GM10847 (cell line): Measurements from ENCODE around the gene NDUFB10.

ENCODE experiments used
- POLR2A ChIP-seq: IDR thresholded peaks from 2 replicates; pipeline ENCODE4 v1.6.1; 2011; ENCODE audit not compliant: insufficient read length; ENCODE audit errors: extremely low read depth

NDUFB10 gene

GRCh38 chr16:1919327-1919998 lies 39.9 kb upstream of the NDUFB10 start:
- TF ChIP-seq POLR2A = no peak

DNA sequence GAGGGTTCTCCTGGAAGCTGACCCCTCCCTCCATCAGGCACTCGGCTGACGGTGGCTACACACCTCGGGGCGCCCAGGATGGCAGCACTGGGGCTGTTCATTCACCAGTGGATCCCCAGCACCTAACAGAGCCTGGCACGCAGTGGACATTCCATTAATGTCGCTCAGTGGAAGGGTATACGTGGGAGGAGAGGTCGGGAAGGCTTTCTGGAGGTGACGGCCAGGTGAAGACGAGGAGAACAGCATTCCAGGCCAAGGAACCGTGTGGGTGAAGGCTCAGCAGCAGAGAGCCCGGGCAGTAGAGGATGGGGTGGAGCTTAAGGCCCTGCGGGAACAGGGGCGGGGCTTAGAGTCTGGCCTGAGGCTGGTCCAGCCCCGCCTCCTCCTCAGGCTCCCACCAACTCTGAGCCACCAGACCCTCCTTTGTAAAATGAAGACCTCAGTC lies 38.6 kb upstream of the NDUFB10 start:
- TF ChIP-seq POLR2A = no peak

- no peak for TF ChIP-seq POLR2A
Measured at GRCh38 chr16:1922357-1922756, 37.0 kb upstream of the NDUFB10 start.

GRCh38 chr16:1923299-1924034 lies 35.9 kb upstream of the NDUFB10 start:
- no peak for TF ChIP-seq POLR2A

DNA sequence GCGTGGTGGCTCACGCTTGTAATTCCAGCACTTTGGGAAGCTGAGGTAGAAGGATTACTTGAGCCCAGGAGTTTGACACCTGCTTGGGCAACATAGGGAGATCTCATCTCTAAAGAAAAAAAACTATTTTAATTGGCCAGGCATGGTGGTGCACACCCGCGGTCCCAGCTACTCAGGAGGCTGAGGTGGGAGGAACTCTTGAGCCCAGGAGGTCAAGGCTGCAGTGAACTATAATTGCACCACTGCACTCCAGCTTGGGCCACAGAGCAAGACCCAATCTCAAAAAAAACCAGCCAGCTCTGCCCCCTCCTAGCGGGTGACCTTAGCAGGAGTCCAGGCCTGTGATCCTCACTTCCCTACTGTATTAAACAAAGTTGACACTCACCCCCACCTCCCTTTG lies 35.2 kb upstream of the NDUFB10 start:
- TF ChIP-seq POLR2A = no peak

- TF ChIP-seq POLR2A = no peak
Measured at GRCh38 chr16:1926271-1926670, 33.1 kb upstream of the NDUFB10 start.

- no peak for TF ChIP-seq POLR2A
Measured at GRCh38 chr16:1929105-1929504, 30.2 kb upstream of the NDUFB10 start.

DNA sequence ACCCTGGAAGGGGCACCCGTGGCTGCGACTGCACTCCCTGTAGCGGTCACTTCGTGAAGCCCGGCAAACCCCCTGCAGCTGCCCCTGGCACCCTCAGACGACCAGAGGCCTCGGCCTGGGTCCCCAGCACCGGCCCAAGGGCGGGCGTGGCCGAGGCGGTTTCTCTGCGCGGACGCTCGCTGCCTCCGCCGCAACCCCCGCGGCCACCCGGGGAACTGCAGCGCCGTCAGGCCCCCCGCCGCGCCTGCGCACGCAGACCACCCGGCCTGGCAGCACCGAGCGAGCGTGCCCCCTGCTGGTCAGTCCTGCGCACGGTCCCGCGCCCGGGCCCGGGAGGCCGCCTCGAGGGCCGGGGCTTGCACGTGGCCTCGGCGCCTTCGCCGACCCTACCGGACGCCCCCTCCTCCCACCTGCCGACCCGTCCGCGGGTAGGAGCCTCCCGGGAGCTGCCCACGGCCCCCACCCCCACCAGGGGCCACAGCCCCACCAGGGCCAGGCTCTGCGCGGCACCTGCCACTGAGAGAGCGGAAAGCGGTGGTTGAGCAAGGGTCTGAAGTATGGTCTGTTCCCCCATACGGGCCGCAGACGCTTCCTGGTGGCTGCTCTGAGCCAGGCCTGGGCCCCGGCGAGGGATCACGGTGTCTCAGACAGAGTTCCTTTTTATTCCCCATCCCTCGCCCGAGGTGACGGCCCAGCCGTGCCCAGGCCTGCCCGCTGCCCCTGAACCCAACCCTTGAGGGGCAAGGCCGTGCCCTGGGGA lies 29.6 kb upstream of the NDUFB10 start:
- TF ChIP-seq POLR2A = no peak

GRCh38 chr16:1930338-1930720 lies 29.0 kb upstream of the NDUFB10 start:
- no peak for TF ChIP-seq POLR2A

- no peak for TF ChIP-seq POLR2A
Measured at GRCh38 chr16:1932050-1933028, 27.0 kb upstream of the NDUFB10 start.

GRCh38 chr16:1933097-1933661 lies 26.2 kb upstream of the NDUFB10 start:
- TF ChIP-seq POLR2A = no peak

DNA sequence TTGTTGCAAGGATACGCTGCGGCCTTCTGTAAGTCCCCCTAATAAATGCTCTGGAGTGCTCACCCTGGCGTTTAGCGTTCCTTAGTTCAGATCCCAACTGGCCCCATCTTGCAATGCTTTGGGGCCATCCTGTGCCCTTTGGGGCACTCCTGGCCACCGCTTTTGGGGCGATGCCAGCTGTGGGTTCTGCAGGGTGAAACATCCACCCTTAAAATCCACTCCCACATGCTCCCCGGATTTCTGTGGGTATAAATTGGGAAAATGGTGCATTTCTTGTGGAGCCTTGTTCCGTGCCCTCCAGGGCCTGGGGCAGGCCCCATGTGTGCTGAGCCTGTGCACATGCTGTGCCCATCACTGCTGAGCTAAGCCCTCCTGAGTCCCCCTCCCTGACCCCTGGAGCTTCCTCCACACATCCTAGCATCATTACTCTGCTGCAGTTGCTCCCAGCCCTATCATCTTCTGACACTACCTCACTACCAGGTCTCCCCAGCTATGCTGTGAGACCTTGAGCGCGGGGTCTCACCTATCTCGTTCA lies 22.3 kb upstream of the NDUFB10 start:
- TF ChIP-seq POLR2A = no peak

GRCh38 chr16:1938316-1938715 lies 21.0 kb upstream of the NDUFB10 start:
- TF ChIP-seq POLR2A = no peak

GRCh38 chr16:1938910-1939309 lies 20.4 kb upstream of the NDUFB10 start:
- no peak for TF ChIP-seq POLR2A
